Measurements from ENCODE around the gene MACROD2.

The MACROD2 gene

DNA sequence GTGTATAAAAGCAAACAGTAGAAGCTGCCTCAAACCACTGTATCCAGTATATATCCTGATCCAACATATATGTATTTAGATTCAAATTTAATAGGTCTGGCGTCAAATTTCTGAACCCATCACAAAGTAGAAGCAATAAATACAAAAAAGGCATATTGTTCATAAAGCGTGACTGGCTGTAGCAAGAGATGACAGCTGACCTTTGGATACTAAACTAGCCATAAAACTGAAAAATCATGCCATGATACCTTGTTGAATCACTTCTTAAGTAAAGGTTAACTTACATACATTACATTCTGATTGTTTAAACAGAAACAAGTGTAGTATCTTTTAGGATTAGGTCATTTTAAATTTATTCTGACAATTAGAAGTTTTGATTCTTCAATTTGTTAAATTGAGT lies 714.1 kb downstream of the MACROD2 start:
- DNase-seq (ENCODE audit: low read depth in 3 of 3) = no peak

DNA sequence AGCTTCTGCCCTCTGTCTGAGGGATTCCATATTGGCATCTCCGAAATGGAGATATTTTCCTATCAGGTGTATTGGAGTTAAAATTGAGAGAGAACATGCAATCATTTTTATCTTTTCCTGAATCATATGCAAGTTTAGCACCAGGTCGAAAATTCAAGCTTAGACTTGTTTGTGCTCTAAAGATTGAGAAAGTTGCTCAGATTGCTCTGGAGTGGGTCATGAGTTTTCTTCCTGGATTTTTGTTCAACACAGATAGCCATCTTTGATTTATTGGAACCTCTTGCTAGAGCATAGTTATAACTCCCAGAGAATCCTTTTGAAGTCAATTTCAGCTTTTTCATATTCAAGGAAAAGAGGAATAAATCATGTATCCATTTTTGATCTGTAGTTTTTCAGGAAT lies 715.6 kb downstream of the MACROD2 start:
- DNase-seq (ENCODE audit: low read depth in 3 of 3) = no peak

DNA sequence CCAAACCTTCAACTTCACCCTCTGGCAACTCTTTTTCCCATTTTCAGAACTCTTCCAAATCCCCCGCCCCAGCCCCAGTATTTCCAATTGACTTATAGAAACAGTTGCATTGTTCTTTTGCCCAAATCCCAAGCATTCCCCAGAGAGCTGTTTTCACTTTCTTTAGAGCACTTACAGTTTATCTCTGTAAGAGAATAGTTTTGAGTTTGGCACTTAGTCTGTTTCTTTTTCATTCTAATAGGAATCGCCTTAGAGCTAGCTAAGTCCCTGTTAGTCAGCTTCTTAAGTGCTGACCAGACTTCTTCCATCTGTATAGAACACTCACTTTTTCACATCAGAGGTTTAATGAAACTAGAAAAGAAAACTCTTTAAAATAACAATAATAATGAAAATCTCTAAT lies 716.3 kb downstream of the MACROD2 start:
- DNase-seq (ENCODE audit: low read depth in 3 of 3) = no peak

DNA sequence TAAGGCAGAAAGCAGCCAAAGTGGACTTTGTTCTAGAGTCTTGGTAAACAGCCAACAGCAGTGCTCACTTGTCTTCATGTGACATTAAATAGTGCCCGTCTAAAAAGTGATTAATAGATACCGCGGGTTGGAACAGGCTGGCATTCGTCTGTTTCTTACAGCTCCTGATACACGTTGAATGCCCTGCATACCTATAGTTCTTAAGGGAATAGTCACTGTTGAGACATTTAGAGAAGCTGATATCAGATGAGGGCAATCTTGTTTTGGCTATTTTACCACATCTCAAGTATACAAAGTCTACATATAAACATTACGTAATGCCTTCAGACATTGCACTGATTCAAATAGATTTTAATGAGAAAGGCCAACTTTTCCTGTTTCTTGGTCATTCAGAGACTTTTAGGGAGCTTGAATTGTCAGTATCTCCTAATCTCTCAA lies 717.0 kb downstream of the MACROD2 start:
- DNase-seq (ENCODE audit: low read depth in 3 of 3) = no peak

DNA sequence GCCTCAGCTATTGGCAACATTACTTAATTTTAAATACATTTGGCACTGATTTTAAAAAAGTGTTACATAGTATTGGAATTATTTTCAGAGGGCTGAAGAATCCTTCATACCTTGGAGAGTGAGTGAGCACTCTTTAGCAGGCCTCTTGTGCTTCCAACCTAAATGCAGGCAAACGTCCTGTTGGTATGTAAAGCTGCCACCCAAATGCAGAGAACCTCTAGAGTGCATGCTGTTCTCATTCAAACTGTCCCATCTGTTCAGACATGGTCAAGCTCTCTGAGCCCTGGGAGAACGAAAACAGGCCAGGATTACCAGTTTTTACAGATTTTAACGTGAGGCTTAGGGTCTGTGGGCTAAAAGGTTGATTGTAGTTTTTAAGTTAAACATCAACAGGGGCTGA lies 720.1 kb downstream of the MACROD2 start:
- no peak for DNase-seq (ENCODE audit: low read depth in 3 of 3)

DNA sequence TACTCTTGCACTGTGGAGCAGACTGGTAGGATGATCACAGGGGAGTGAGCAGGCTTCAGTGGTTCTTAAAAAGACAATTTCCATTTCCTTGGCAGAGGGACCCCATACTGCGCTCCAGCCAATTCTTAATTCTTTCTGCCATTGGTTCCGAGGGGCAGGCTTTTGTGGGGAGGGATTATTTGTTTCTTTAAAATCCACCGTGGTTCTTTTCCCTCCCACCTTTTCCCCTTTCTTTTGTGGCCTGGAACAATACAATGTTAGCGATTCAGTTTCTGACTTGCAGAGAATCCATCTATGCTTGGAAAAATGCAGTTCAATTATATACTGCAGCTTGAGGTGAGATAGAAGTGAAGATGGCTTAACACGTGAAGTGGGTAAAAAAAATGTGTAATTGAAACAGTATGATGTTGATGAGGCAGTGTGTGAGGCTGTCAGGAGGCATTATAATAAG lies 721.1 kb downstream of the MACROD2 start:
- no peak for DNase-seq (ENCODE audit: low read depth in 3 of 3)

DNA sequence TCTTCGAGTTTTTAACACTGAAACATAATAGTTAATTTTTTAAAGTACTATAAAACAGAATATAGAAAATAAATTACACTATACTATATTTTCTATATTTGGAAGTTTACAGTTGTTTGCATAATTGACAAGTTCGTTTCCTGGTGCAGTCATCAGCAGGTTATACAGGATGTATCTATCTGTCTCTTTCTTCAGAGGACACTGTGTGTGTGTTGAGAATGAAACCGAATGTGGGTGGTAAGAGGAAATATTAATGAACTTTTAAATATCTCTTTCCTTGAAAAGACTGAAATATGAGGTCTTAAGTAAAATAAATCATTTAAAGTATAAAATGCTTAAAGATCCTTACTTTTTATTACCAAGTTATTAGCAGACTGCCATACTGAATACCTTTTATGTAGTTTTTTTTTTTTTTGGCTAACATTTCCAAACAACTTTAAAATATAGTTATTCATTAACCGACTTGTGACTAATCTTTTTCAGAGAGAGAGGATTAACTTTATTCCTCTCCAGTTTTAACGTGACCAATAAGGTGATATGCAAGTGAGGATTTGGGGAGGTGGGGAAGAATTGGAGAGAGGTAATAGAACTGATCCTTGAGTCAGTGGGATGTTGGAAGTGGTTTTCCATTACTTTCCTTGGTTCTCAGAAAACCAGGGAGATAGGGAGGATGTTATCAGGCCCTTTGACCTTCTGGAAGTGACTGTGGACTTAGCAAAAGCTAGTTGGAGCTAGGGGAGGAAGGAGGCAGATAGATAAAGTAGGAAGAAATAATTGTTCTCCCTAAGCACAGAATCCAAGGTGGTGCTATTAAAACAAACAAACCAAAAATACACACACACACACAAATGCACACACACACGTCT lies 722.1 kb downstream of the MACROD2 start:
- no peak for DNase-seq (ENCODE audit: low read depth in 3 of 3)

DNA sequence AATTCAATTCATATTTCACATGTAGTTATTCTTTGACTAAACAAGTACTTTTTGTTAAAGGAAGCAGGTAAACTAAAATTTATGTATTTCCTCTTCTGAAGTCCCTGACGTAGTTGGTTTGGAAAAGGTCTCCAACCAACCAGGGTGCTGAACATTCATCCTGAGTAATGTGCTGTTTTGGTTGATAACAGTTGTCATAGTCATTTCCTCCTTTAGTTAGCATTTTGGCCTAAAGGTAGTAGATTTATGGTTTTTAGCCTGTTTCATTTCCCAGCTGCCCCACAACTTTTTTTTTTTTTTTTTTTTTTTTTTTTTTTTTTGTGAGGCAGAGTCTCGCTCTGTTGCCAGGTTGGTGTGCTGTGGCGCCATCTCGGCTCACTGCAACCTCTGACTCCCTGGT lies 724.9 kb downstream of the MACROD2 start:
- DNase-seq (ENCODE audit: low read depth in 3 of 3) = no peak

DNA sequence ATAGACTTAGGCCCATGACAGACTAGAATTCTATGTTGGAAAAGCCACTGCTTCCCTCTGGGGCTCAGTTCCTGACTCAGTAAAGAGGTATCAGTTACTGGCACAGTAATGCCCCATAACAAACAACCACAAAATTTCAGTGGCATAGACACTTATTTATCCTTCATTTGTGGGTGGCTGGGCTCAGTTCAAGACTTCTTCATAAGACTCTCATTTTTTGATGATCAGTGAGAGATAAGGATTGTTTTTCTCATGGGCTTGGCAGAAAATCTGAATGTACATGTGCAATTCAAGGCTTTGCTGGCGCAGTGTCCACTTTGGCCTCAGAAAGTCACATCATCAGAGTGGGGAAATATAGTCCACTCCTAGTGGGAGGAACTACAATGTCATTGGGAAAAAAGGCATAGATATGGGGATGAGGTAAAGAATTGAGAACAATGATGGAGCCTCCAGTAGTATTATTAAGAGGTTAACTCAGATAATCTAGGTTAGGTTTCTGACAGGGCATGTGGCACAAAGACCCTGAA lies 726.7 kb downstream of the MACROD2 start:
- DNase-seq (ENCODE audit: low read depth in 3 of 3) = no peak

DNA sequence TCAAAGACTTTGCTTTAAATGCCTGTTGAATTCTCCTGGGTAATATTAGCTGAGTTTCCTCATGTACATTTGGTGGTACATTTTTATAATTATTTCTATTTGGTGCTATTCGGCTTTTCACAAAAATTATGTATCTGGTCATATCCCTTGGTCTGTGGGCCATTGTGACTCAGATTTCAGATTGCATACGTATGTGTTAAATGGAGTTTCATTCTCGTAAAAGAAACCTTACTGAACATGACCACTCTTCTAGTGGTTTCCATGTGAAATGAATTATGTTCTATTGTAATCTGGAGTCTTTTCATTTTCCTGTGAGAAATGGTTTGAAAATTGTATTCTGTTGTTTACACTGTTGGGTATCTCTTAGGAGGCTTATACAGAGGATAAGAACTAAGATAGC lies 728.3 kb downstream of the MACROD2 start:
- no peak for DNase-seq (ENCODE audit: low read depth in 3 of 3)

DNA sequence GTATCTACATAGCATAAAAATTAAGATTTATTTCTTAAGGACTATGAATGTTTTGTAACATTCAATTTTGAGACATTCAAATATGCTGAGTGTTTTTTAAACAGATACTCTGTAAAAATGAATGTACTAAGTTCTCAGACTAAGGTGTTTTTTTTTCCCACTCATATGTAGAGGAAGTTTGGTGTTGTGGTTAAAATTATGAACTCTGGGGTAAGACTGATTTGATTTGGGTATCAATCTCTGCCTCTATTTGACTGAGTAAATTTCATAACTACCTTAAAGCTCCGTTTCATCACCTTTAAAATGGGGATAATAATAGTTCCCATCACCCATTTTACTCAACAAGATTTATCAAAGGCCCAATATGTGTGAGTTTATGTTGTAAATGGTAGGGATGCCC lies 728.7 kb downstream of the MACROD2 start:
- DNase-seq (ENCODE audit: low read depth in 3 of 3) = no peak

DNA sequence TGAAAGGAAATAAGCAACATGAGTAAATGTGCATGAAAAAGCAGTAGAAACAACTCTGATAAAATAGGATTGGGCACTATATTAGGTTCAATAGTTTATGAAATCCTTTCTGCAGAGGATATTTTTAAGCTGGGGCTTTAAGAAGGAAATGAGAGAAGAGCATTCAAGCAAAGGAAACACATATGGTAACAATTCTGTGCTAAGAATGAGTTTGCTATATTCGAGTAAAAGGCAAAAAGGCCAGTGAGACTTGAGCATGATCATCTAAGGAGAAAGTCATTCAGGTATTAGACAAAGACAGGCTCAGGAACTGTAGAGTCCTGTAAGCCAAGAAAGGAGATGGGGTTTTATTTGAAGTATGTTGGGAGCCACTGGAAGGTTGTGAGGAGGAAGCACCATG lies 729.2 kb downstream of the MACROD2 start:
- no peak for DNase-seq (ENCODE audit: low read depth in 3 of 3)

DNA sequence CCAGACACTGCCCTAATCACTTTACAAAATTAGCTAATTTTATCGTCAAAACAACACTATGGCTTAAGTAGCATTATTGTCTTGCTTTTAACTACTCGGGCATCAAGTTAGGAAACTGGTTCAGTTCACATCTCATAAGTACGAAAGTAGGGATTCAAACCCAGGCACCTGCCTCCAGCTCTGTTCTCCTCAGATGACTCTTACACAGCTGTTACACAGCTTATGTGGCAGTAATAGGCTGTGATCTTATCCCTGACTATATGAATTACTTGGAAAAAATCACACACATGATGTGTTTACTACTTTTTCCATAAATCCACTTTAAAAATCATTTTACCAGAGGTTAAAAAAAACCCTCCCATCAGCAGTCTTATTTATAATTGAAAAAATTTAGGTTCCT lies 731.3 kb downstream of the MACROD2 start:
- DNase-seq (ENCODE audit: low read depth in 3 of 3) = no peak

DNA sequence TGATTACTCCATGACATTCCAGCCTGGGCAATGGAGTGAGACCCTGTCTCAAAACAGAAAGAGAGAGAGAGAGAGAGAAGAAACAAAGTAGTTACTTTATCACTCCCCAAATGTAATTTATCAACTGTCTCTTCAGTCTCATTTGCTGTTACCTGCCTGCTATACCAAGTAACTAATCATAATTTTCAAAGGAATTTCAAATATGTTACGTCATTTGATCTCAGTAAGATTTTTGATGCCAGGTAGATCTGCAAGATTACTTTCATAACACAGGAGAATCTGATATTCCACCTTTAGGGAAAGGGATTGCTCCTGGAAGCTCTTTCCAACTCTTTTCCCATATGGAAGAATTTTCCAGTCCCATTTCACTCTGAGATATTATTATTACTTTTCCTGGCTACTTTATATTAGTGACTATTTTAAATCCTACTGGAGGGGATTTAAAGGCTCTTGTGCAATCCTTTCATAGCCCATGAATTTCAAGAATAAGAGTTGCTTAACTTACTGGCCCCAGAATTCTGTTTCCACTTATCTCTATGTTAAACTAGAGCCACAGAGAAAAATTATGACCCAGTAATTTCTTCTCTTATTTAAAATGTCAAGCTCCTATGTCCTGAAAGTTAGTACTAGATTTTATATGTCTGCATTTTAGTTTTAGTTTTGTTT lies 732.3 kb downstream of the MACROD2 start:
- no peak for DNase-seq (ENCODE audit: low read depth in 3 of 3)

DNA sequence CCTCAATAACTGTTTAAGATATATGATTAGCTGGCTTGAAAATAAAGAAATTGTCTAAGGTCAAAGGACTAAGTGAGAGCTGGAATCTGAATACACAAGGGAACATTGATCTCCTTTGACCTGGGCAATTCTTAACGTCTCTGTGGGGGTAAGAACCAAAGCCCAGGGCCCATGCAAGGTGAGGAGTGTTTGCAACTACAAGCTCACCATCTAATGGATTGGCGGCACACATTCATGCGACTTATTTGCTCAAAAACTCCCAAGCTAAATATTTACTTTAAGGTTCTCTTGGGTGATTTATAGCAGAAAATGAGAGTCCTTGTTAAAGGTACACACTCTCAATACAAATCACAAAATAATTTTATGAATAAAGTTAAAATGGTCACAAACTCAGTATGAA lies 734.1 kb downstream of the MACROD2 start:
- DNase-seq (ENCODE audit: low read depth in 3 of 3) = no peak

DNA sequence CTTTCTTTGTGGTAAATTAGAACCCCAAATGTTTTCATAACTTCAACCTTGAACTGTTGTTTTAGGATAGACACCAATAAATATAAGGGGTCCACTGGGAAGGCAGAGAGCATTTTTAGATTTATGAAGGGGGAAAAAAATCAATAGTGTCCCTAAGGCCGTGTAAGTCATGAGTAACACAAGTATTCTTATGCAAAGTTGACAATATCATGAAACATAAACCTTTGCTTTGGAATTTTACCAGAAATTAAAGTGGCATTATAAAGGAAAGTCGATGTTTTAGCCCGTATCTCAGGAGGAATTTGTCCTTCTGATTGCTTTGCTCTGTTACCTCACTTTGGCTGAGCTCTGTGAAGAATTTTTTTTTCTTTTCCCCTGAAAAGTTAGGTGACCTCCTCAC lies 737.0 kb downstream of the MACROD2 start:
- no peak for DNase-seq (ENCODE audit: low read depth in 3 of 3)

DNA sequence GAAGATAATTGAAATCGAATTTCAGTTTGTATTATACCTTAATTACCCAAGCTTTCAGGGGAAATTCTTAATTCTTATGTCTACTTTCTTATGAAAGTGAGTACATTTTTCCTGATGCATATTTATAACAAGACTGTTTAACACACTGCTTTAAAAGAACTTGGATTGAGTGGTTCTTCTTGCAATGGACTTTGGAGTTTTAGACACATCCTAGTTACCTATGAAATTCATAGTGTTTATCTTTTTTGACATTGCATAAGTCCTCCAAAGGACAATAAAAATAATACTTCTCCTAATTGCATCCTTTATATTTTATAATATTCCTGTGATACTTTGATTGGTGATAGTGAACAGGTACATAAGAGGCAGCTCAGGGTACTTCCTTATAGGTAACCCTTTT lies 737.7 kb downstream of the MACROD2 start:
- no peak for DNase-seq (ENCODE audit: low read depth in 3 of 3)

DNA sequence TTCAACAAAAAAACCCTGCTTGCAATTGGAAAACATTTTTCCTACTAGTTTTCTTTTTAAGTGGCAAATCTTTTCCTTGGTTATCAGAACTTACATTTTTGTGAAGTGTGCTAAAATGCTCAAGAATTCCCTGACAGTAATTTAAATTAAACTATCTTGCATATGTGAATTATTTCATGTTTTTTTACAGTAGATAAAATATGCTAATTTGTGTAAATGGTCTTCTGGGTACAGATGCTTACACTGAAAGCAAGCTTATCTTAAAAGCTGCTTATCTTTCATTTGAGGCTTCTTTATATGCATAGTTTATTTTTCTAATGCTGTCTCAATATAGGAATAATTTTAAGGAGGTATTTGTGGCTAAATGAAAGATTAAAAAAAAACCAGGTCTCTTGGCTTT lies 745.1 kb downstream of the MACROD2 start:
- DNase-seq (ENCODE audit: low read depth in 3 of 3) = no peak

DNA sequence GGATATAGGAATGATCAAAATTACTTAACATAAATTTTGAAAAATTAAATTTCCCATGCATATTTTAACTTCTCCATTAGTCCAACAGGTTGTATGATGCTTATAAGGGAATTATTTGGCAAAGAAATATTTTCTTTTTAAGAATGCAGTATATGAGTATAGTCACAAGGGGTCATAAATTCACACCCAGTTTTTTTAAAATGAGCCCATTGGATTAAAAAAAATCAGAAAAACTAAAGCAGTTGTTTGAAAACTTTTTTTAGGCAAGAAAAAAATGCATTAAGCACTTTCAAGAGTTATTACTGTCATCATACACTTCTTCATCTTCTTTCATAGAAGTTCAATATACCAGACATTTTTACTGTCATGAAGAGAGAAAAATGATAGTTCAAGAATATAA lies 746.3 kb downstream of the MACROD2 start:
- DNase-seq (ENCODE audit: low read depth in 3 of 3) = no peak

DNA sequence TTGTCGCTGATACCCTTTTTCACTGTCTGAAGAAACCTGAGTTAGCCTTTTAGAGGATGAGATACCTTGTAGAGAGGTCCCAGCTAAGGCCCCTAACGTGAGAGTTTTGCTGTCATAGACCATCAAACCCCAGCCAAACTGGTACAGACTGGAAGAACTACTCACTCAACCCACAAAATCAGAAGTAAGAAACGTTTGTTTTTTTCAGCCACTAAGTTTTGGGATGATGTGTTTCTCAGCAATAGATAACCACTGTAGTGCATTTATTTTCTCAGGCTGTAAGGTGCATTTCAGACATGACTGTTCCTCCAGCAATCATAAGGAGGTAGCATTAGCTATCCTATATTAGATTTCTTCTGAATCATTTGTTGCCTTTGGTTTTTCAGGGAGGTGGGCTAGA lies 749.4 kb downstream of the MACROD2 start:
- DNase-seq (ENCODE audit: low read depth in 3 of 3) = no peak

DNA sequence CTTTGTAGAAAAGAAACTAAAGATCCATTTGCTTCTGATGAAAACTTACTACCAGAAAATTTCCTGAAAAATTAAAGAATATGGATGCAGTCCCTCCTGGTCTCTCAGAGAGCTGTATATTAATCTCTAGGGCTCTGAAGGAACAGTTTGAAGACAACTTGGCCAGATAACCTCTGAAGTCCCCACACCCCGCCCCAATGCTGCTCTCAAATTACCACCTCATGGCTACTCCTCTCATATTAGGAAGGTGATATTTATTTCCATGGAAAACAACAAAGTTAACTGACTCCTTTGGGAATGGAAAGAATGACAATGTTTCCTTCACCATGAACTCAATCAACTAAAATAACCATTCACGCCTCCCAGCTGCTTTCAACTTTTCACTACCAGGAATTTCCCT lies 750.5 kb downstream of the MACROD2 start:
- DNase-seq (ENCODE audit: low read depth in 3 of 3) = no peak

DNA sequence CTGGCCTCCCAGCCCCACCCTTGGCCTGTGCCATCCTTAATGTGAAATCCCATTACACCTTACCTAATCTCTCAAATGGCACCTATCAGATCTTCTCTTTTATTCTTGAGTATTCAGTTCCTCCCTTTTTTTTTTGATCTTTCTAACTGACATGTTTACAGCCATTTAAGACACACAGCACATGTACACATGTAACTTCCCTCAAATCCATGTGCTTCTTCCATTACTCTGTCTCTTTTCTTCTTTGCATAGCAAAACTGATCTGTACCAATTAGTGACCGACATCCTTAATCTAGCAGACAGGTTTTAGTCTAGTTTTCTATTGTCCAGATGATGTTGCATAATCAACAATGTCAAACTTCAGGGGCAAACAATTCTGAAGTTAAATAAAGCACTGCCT lies 755.9 kb downstream of the MACROD2 start:
- no peak for DNase-seq (ENCODE audit: low read depth in 3 of 3)

DNA sequence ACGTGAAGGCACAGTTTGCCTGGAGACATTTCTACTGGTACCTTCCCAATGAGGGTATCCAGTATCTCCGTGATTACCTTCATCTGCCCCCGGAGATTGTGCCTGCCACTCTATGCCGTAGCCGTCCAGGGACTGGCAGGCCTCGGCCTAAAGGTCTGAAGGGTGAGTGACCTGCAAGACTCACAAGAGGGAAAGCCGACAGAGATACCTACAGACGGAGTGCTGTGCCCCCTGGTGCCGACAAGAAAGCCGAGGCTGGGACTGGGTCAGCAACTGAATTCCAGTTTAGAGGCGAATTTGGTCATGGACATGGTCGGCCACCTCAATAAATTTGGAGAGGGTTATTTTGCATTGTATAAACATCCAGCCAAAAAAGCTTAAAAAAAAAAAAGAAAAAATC lies 762.4 kb downstream of the MACROD2 start:
- no peak for DNase-seq (ENCODE audit: low read depth in 3 of 3)

Measured in stimulated activated CD4-positive, alpha-beta T cell treated with anti-CD3 and anti-CD28 coated beads, TNF-alpha, amount 100 ng/mL, for 48 hours (primary cell).